ENCODE measurements around the gene C1QTNF6.

C1QTNF6 gene

DNA sequence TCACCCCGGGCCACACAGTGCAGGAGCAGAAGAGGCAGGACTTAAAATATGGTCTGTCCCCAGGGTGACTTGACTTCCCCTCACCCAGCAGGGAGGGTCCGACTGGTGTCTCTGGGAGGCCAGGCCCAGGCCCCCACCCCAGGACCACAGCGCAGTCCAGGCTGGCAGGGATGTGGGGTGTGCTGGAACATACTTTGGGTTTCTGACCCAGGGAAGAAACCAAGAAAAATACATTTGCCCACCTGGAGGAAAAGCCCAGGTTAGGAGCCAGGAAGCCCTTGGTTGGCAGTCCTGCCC, 5.2 kb downstream of the C1QTNF6 start:
- Histone ChIP-seq H3K27ac (no peak overlapping the region), H3K36me3 (replicated peaks) (no peaks in the 10 kb centered on the region), H3K4me3 (ENCODE audit: low read depth, low read length) (no peak overlapping the region), H3K27me3 (replicated peaks) (no peaks in the 10 kb centered on the region)
- no peak for DNase-seq
- in situ Hi-C loops (cut with HindIII; ENCODE audit: low pct_ligation_motif_present, low sequenced_read_pairs) = no loop called here
- TF ChIP-seq, protein P1, sequence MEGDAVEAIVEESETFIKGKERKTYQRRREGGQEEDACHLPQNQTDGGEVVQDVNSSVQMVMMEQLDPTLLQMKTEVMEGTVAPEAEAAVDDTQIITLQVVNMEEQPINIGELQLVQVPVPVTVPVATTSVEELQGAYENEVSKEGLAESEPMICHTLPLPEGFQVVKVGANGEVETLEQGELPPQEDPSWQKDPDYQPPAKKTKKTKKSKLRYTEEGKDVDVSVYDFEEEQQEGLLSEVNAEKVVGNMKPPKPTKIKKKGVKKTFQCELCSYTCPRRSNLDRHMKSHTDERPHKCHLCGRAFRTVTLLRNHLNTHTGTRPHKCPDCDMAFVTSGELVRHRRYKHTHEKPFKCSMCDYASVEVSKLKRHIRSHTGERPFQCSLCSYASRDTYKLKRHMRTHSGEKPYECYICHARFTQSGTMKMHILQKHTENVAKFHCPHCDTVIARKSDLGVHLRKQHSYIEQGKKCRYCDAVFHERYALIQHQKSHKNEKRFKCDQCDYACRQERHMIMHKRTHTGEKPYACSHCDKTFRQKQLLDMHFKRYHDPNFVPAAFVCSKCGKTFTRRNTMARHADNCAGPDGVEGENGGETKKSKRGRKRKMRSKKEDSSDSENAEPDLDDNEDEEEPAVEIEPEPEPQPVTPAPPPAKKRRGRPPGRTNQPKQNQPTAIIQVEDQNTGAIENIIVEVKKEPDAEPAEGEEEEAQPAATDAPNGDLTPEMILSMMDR (IDR thresholded peaks at IDR 0.05; ENCODE audit: low read depth, low read length, missing control alignments) = no peak

DNA sequence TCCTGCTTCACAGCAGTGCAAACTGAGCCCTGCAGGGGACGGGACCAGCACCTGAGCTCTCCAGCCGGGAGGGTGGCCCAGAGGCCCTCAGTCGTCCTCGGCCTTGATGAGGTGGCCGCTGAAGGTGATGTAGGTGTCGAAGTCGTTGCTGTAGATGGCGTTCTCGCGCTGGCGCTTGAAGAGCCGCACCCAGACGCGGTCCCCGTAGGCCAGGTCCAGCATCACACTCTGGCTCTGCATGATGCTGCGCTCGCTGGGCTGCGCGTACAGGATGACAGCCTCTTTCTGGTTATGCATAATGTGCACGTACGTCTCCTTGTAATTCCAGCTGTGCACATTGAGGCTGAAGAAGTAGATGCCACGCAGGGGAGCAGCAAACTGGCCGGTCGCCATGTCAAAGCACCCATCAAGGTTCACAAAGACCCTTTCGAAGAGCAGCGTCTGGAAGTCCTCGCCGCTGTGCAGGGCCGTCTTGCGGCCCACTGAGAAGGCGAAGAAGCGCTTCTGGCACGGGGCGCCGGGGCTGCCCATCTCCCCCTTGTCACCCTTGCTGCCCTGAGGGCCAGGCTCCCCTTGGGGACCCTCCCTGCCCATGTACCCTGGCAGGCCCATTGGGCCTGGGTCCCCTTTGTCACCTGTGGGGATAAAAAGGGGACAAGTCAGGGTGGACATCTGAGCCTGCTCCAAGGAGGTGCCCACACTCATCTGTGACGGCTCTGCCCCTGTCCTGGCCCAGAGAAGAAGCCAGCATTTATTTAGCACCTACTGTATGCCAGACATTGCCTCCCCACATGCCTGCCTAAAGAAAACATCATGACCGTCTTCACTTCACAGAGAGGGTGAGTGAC, 5.7 kb downstream of the C1QTNF6 start:
- TF ChIP-seq, protein P1 (IDR thresholded peaks at IDR 0.05; ENCODE audit: low read depth, low read length, missing control alignments) = no peak
- in situ Hi-C loops (cut with HindIII; ENCODE audit: low pct_ligation_motif_present, low sequenced_read_pairs) = no loop called here
- H3K36me3 ChIP-seq (replicated peaks) = no peaks in the 10 kb centered on the region
- H3K27me3 ChIP-seq (replicated peaks) = no peaks in the 10 kb centered on the region
- H3K27ac ChIP-seq = no peak overlapping the region
- no peak overlapping the region for H3K4me3 ChIP-seq (ENCODE audit: low read depth, low read length)
- DNase-seq = no peak

DNA sequence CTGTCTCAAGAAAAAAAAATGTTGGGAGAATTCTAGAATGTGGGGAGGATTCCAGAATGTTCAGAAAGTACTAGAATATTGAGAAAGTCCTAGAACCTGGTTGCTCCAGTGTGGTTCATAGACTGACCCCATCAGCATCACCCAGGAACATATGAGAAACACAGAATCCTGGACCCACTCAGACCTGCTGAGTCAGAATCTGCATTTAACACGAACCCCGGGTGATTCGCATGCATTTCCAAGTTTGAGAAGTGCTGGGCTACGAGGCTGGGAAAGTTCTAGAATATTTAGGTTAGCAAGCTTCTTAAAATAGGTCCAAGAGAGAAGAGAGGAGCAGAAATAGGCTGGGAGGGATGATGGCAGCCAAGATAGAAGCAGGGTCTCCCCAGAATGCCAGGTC, 6.4 kb downstream of the C1QTNF6 start:
- H3K4me3 ChIP-seq (ENCODE audit: low read depth, low read length) = no peak overlapping the region
- TF ChIP-seq, protein P1 (IDR thresholded peaks at IDR 0.05; ENCODE audit: low read depth, low read length, missing control alignments) = no peak
- in situ Hi-C loops (cut with HindIII; ENCODE audit: low pct_ligation_motif_present, low sequenced_read_pairs) = no loop called here
- no peaks in the 10 kb centered on the region for H3K27me3 ChIP-seq (replicated peaks)
- no peak for DNase-seq
- no peak overlapping the region for H3K27ac ChIP-seq
- H3K36me3 ChIP-seq (replicated peaks) = no peaks in the 10 kb centered on the region

DNA sequence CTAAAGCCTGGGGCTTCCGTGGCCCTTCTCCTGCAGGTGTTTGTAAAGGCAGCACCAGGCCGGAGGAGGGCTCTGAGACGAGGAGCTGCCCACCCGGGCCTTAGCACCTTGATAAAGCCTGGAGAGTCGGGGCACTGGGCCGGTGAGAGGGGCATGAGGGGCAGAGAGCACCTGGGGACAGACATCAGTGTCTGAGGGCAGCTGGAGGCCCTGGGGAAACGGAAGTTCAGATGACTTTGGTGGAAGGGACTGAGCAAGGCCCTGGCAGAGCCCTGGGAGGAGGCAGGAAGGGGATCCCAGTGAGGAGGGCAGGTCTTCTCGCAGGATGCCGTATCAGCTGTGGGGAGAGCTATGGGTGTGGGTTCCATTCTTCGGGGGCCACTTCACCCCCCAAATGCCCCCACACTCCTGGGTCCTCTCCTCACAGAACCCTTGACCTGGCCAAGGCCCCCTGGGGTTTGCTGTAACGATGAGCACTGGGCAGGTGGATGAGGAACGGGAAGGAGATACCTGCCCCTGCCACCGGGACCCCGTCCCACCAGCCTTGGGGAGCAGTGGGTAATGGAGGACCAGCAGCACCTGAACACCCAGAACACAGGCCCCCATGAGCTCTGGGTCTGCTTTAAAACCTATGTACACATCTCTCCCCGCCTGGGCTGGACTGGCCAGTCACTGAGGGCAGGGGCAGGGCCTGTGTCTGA, 7.4 kb downstream of the C1QTNF6 start:
- in situ Hi-C loops (cut with HindIII; ENCODE audit: low pct_ligation_motif_present, low sequenced_read_pairs) = no loop called here

DNA sequence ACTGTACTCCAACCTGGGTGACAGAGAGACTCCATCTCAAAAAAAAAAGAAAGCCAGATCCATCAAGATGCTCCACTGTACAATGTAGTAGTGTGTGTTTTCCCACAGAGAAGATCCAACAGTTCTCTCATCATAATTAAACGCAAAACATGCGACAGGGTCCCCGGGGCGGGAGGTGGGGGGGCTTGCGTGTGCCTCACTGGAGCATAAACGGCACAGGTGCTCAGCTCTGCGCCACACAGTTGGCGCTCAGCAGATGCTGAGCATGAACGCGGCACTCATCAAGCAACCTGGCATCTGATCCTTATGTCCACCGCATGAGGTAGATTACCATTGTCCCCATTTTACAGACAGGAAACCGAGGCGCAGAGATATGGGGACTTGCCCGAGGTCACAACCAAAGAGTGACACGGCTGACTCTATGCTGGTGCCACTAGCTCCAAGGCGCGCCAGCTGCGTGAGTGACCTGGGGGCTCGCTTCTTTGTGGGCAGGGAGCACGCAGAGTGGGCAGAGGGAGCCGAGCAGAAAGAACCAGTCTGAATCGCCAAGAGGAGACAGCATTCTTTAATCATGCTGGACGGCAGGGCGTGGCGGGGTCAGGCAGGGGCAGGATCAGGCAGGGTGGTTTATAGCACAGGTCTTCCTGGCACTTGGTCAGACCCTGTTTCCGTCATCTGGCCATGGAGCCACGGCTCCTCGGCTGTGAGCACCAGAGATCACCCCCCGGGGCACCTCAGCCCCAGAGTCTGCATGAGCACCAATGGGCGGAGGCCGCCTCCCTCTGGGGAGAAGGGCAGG, 8.2 kb downstream of the C1QTNF6 start:
- no peak overlapping the region for H3K27ac ChIP-seq
- in situ Hi-C loops (cut with HindIII; ENCODE audit: low pct_ligation_motif_present, low sequenced_read_pairs) = loop anchor here (5.0 kb wide), 1 partner anchor 82 kb away; no protein-coding TSS in a partner anchor
- TF ChIP-seq, protein P1 (IDR thresholded peaks at IDR 0.05; ENCODE audit: low read depth, low read length, missing control alignments) = no peak

More for the DNA sequence above, 7.4 kb downstream of the C1QTNF6 start:
- TF ChIP-seq, protein P1 (IDR thresholded peaks at IDR 0.05; ENCODE audit: low read depth, low read length, missing control alignments) = no peak
- Histone ChIP-seq H3K4me3 (ENCODE audit: low read depth, low read length) (no peak overlapping the region), H3K27ac (no peak overlapping the region), H3K27me3 (replicated peaks) (no peaks in the 10 kb centered on the region), H3K36me3 (replicated peaks) (no peaks in the 10 kb centered on the region)
- DNase-seq = no peak

More for the DNA sequence above, 8.2 kb downstream of the C1QTNF6 start:
- H3K4me3 ChIP-seq (ENCODE audit: low read depth, low read length) = no peak overlapping the region
- no peaks in the 10 kb centered on the region for H3K27me3 ChIP-seq (replicated peaks)
- H3K36me3 ChIP-seq (replicated peaks) = no peaks in the 10 kb centered on the region
- no peak for DNase-seq

All from brain microvascular endothelial cell (primary cell).